ENCODE data around the gene DDX49. TPM values are rescaled to one million over a fixed set of nuclear protein-coding genes. Genes with fewer than 3 reads are reported as not detected.

The DDX49 gene, protein sequence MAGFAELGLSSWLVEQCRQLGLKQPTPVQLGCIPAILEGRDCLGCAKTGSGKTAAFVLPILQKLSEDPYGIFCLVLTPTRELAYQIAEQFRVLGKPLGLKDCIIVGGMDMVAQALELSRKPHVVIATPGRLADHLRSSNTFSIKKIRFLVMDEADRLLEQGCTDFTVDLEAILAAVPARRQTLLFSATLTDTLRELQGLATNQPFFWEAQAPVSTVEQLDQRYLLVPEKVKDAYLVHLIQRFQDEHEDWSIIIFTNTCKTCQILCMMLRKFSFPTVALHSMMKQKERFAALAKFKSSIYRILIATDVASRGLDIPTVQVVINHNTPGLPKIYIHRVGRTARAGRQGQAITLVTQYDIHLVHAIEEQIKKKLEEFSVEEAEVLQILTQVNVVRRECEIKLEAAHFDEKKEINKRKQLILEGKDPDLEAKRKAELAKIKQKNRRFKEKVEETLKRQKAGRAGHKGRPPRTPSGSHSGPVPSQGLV
- total RNA-seq (10 to 100 TPM; 34.6 to 63.6 TPM), polyA plus RNA-seq (ENCODE audit: insufficient read length in 2 of 2) (10 to 100 TPM; 79.0 to 81.8 TPM)
- long read RNA-seq, donor 1, transcript DDX49-201 (13 exons, 1,830 nt) = major isoform, 22 of 33 reads
- long read RNA-seq, donor 1, partial matches to known transcripts = 10 of 33 reads
- long read RNA-seq, donor 1, other reads (novel, unspliced or antisense) = 0 of 33 reads
- long read RNA-seq, donor 2, transcript DDX49-201 (13 exons, 1,830 nt) = major isoform, 5 of 5 reads
- long read RNA-seq, donor 2, partial matches to known transcripts = 0 of 5 reads
- long read RNA-seq, donor 2, other reads (novel, unspliced or antisense) = 0 of 5 reads
- long read RNA-seq, donor 3, transcript DDX49-201 (13 exons, 1,830 nt) = major isoform, 7 of 17 reads
- long read RNA-seq, donor 3, partial matches to known transcripts = 10 of 17 reads
- long read RNA-seq, donor 3, other reads (novel, unspliced or antisense) = 0 of 17 reads
- long read RNA-seq, donor 4, transcript DDX49-201 (13 exons, 1,830 nt) = major isoform, 15 of 32 reads
- long read RNA-seq, donor 4, partial matches to known transcripts = 11 of 32 reads
- long read RNA-seq, donor 4, other reads (novel, unspliced or antisense) = 0 of 32 reads

DNA sequence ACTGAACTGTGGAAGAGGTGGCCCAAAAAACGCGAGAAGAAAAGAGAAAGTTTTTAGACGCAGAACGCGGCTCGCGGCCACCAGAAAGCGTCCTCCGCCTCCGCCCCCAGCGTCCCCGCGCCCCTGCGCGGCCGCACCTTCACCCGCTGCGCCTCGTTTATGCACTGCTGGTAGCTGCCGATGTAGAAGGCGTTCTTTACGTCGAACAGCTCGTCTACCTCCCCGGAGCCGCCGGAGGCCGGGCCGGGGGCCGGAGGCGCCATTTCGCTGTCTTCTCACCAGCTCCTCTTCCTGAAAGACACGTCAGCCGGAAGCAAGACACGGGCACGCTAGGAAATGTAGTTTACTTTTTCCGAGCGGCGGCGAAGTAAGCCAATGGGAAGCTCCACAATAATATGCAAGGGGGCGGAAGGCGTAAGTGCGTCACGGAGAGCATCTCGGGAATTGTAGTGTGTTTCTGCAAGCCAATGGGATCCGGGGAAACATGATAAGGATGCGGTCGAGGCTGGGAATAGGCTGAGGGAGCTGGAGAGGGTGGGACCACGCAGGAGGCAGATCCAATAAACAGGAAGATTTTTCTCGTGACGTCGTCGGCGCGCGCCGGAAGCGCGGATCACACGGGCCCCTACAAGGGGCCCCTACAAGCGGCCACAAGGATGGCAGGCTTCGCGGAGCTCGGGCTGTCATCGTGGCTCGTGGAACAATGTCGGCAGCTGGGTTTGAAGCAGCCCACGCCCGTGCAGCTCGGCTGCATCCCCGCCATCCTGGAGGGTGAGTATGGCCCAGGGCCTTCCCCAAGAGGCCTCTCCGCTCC, at the start of gene DDX49, which contains the start of gene COPE:
Gene DDX49 (plus strand): TSS at position 630 of the 814 bp plus-strand sequence. CDS start 27 bp downstream, at position 657.
Gene COPE (minus strand): TSS at position 302 of the 814 bp plus-strand sequence. CDS start 39 bp downstream, at position 263.
- H3K4me3 ChIP-seq (ENCODE audit: low read depth, low read length) = peak within 1 kb of the TSS; percentile 94
- 0% methylated on average over 72 of the region's 72 CpGs for WGBS (ENCODE audit: insufficient coverage)
- no peaks in the 10 kb centered on the region for H3K9me3 ChIP-seq (ENCODE audit: control insufficient read depth, insufficient read depth, low read length)
- H3K27me3 ChIP-seq (ENCODE audit: control insufficient read depth, insufficient read depth, low read length) = no peaks in the 10 kb centered on the region
- peak; percentile 98 to 100 (median 100) for DNase-seq (ENCODE audit: low read depth in 4 of 6, low spot score in 6 of 6)
- peaks cover 50% of the 10 kb centered on the region for H3K36me3 ChIP-seq (ENCODE audit: control insufficient read depth, insufficient read depth, low read length)
- peak within 1 kb of the TSS; percentile 88 for H3K27ac ChIP-seq (ENCODE audit: low read depth, low read length)
- peaks cover 40% of the 10 kb centered on the region for H3K4me1 ChIP-seq (ENCODE audit: control insufficient read depth, insufficient read depth, low read length)

DNA sequence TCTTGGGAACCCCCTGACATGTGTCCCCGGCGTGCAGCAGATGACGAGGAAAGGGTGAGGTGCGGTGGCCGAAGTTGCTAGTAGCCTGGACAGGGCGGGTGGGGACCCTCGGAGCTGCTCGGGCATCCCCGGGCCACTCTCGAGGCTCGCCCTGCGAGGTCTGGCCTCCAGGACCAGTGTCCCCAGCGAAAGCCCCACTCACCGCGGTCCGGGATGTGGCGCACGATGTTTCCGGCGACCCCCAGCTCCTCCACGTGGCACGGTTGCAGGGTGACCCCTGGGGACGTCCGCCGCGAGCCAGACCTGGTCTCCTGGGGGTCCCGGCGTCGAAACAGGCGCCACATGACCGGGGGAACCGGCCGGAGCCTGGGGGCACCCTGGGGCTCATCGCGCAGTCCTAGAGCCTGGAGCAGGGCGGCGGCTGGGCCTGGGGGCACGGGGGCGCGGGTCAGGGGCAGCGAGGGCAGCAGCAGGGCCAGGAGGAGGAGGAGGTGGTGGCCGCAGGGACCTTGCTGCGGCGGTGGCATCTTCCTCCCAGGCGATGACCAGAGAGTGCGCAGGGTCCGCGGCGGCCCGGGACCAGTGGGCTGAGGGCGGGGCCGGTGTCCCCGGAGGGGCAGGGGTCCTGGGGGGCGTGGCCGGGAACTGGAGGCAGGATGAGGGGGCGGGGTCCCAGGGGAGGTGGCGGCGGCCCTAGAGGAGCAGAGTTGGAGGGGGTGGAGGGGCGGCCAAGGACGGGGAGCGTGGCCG, 49.6 kb upstream of the DDX49 start:
- H3K27ac ChIP-seq (ENCODE audit: low read depth, low read length) = no peak overlapping the region
- no peak for DNase-seq (ENCODE audit: low read depth in 4 of 6, low spot score in 6 of 6)
- H3K9me3 ChIP-seq (ENCODE audit: control insufficient read depth, insufficient read depth, low read length) = no peaks in the 10 kb centered on the region
- H3K4me1 ChIP-seq (ENCODE audit: control insufficient read depth, insufficient read depth, low read length) = peaks cover 33% of the 10 kb centered on the region
- peaks cover 84% of the 10 kb centered on the region for H3K36me3 ChIP-seq (ENCODE audit: control insufficient read depth, insufficient read depth, low read length)
- WGBS (ENCODE audit: insufficient coverage) = 33% methylated on average over 57 of the region's 62 CpGs
- H3K4me3 ChIP-seq (ENCODE audit: low read depth, low read length) = no peak overlapping the region
- H3K27me3 ChIP-seq (ENCODE audit: control insufficient read depth, insufficient read depth, low read length) = peaks cover 2% of the 10 kb centered on the region

DNA sequence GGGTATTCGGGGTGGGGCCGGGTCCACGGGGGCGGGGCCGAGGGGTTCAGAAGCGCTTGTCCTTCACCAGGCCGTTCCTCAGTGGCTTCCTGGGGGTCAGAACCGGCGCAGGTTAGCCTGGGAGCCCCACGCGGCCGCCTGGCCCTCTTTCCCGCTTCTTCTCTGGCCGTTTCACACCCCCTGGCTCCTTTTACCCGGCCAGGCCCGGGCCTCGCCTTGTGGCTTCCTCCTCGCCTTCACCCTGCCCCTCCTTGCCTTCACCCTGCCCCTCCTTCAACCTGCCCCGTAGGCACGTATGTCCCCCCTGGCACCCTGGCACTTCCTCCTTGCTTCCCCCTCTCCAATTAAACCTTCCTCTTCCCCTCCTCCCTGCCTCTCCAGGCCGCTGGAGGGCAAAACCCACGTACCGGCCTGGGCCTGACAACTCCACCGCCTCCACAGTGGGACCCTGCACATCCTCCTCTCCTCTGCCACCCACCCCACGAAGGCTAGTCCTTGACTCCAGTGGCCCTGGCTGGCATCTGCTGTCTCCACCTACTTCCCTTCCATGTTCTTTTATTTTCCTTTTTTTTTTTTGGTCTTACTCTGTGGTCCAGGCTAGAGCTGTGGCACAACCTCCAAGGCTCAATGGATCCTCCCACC, 48.9 kb upstream of the DDX49 start:
- Histone ChIP-seq H3K9me3 (ENCODE audit: control insufficient read depth, insufficient read depth, low read length) (no peaks in the 10 kb centered on the region), H3K4me1 (ENCODE audit: control insufficient read depth, insufficient read depth, low read length) (peaks cover 33% of the 10 kb centered on the region), H3K27me3 (ENCODE audit: control insufficient read depth, insufficient read depth, low read length) (peaks cover 2% of the 10 kb centered on the region), H3K4me3 (ENCODE audit: low read depth, low read length) (no peak overlapping the region), H3K36me3 (ENCODE audit: control insufficient read depth, insufficient read depth, low read length) (peaks cover 82% of the 10 kb centered on the region), H3K27ac (ENCODE audit: low read depth, low read length) (no peak overlapping the region)
- WGBS (ENCODE audit: insufficient coverage) = 41% methylated on average over 25 of the region's 25 CpGs
- DNase-seq (ENCODE audit: low read depth in 4 of 6, low spot score in 6 of 6) = no peak

DNA sequence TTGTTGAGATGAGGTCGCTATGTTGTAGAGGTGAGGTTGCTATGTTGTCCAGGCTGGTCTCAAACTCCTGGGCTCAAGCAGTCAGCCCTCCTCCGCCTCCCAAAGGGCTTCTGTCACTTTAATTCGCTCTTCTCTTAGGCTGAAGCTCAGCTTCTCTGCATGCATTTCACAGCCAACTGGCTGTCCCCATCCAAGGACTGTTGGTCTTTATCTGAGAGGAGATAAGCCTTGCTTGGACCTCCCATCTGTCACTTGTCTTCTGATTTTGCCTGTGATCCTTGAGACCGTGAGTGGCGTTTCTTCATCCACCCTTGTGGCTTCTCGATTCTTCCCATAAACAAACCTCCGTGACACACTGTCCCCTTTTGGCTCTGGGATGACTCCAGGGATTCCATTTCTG, 48.0 kb upstream of the DDX49 start:
- Histone ChIP-seq H3K27ac (ENCODE audit: low read depth, low read length) (no peak overlapping the region), H3K36me3 (ENCODE audit: control insufficient read depth, insufficient read depth, low read length) (peaks cover 82% of the 10 kb centered on the region), H3K27me3 (ENCODE audit: control insufficient read depth, insufficient read depth, low read length) (peaks cover 2% of the 10 kb centered on the region), H3K4me1 (ENCODE audit: control insufficient read depth, insufficient read depth, low read length) (peaks cover 33% of the 10 kb centered on the region), H3K9me3 (ENCODE audit: control insufficient read depth, insufficient read depth, low read length) (no peaks in the 10 kb centered on the region), H3K4me3 (ENCODE audit: low read depth, low read length) (no peak overlapping the region)
- WGBS (ENCODE audit: insufficient coverage) = 100% methylated on average over 1 of the region's 7 CpGs
- DNase-seq (ENCODE audit: low read depth in 4 of 6, low spot score in 6 of 6) = no peak

DNA sequence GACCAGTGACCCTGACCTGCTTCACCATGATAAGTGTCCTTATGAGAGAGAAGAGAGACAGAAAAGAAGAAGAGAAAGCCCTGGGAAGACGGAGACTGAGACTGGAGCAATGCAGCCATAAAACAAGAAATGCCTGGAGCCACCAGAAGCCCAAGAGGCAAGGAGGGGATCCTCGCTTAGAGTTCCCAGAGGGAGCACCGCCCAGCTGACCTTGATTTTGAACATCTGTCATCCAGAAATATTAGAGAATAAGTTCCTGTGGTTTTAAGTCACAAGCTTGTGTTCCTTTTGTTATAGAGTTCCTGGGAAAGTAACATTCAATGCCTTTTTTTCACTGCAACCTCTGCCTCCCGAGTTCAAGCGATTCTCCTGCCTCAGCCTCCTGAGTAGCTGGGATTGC, 43.8 kb upstream of the DDX49 start:
- no peak for DNase-seq (ENCODE audit: low read depth in 4 of 6, low spot score in 6 of 6)
- no peak overlapping the region for H3K27ac ChIP-seq (ENCODE audit: low read depth, low read length)
- H3K4me1 ChIP-seq (ENCODE audit: control insufficient read depth, insufficient read depth, low read length) = peaks cover 2% of the 10 kb centered on the region
- H3K9me3 ChIP-seq (ENCODE audit: control insufficient read depth, insufficient read depth, low read length) = no peaks in the 10 kb centered on the region
- H3K4me3 ChIP-seq (ENCODE audit: low read depth, low read length) = no peak overlapping the region
- no peaks in the 10 kb centered on the region for H3K27me3 ChIP-seq (ENCODE audit: control insufficient read depth, insufficient read depth, low read length)
- 94% methylated on average over 5 of the region's 5 CpGs for WGBS (ENCODE audit: insufficient coverage)
- peaks cover 88% of the 10 kb centered on the region for H3K36me3 ChIP-seq (ENCODE audit: control insufficient read depth, insufficient read depth, low read length)

DNA sequence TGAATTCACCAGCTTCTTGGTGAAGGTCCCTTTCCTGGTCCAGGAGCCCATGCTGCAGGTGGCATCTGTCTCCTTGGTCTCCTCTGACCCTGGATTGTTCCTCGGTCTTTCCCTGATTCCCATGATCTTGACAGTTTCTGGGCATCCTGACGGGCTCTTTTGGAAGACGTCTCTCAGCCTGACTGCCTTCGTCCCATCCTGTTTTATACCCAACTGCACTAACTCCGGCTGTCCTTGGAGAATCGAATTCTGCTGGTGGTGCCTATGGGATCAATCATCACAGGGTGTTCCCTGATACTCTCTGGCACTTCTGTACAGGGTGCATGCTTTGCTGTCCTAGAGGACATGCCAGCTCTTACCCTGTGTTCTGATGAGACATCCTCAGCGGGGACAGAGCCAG, 42.6 kb upstream of the DDX49 start:
- Histone ChIP-seq H3K4me3 (ENCODE audit: low read depth, low read length) (no peak overlapping the region), H3K4me1 (ENCODE audit: control insufficient read depth, insufficient read depth, low read length) (no peaks in the 10 kb centered on the region), H3K9me3 (ENCODE audit: control insufficient read depth, insufficient read depth, low read length) (no peaks in the 10 kb centered on the region), H3K27ac (ENCODE audit: low read depth, low read length) (no peak overlapping the region), H3K36me3 (ENCODE audit: control insufficient read depth, insufficient read depth, low read length) (peaks cover 89% of the 10 kb centered on the region), H3K27me3 (ENCODE audit: control insufficient read depth, insufficient read depth, low read length) (no peaks in the 10 kb centered on the region)
- no peak for DNase-seq (ENCODE audit: low read depth in 4 of 6, low spot score in 6 of 6)
- 90% methylated on average over 7 of the region's 7 CpGs for WGBS (ENCODE audit: insufficient coverage)

DNA sequence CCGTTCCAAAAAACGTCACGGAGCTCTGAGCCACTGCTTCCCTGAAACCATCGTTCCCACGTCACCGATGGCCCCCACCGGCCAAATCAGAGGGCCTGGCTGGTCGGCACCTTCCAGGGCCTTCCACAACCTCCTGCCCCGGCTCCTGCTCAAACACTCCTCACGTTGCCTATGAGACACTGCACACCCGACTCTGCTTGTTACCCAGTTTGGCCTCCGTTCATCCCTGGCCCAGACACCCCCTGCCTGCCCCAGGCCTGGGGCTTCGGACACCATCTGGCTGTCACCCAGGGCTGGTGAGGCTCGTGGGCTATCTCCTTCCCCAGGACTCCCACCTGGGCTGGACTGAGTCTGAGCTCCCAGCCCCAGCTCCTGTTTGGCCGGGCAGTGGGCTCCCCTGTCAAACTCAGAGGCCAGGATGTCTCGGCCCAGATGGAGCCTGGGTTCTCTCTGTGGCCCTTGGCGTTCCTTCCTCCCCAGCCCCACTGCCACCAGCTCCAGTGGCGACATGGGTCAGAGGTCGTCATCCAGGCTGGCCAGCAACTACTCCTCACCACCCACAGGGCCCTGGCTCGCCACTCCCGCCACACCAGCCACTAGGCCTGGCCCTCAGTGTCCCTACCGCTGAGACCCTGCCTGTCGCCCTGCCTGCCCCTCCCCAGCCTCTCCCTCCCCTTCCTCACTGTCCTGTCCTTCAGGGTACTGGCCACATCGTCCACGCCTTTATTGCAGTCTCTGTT, 41.3 kb upstream of the DDX49 start:
- no peaks in the 10 kb centered on the region for H3K9me3 ChIP-seq (ENCODE audit: control insufficient read depth, insufficient read depth, low read length)
- WGBS (ENCODE audit: insufficient coverage) = 94% methylated on average over 24 of the region's 25 CpGs
- peaks cover 96% of the 10 kb centered on the region for H3K36me3 ChIP-seq (ENCODE audit: control insufficient read depth, insufficient read depth, low read length)
- H3K4me3 ChIP-seq (ENCODE audit: low read depth, low read length) = no peak overlapping the region
- H3K27me3 ChIP-seq (ENCODE audit: control insufficient read depth, insufficient read depth, low read length) = no peaks in the 10 kb centered on the region
- H3K4me1 ChIP-seq (ENCODE audit: control insufficient read depth, insufficient read depth, low read length) = no peaks in the 10 kb centered on the region
- no peak for DNase-seq (ENCODE audit: low read depth in 4 of 6, low spot score in 6 of 6)
- H3K27ac ChIP-seq (ENCODE audit: low read depth, low read length) = no peak overlapping the region

All from spinal cord (tissue), 10 donors.